ENCODE data around the gene SOX10. TPM values are rescaled to one million over a fixed set of nuclear protein-coding genes. Genes with fewer than 3 reads are reported as not detected.
"Not testable (repeated sequence)": the region's sequence is repeated elsewhere in the genome, so short reads cannot be mapped to it uniquely, and the experiment has no call there.

The SOX10 gene
- total and polyA plus RNA-seq, 2 of the 4 experiments (the other 2 are of a cell fraction) = not detected

- CTCF ChIA-PET = no interaction called here
- no peaks in the 10 kb centered on the region for H3K9me3 ChIP-seq (ENCODE audit: control insufficient read depth, insufficient read depth, low read length)
- no peak overlapping the region for H2BK120ac ChIP-seq (ENCODE audit: low read depth, low read length)
- no peak overlapping the region for H3K4ac ChIP-seq (ENCODE audit: low read depth, low read length)
- no peak overlapping the region for H2AFZ ChIP-seq (replicated peaks; ENCODE audit: low read length, poor library complexity)
- BruUV-seq (replicated peaks) = no TSS peak
- POLR2A ChIA-PET (ENCODE audit: unreplicated experiment) = no interaction called here
- no peak overlapping the region for H4K5ac ChIP-seq (ENCODE audit: low read depth, low read length)
- H3K9me1 ChIP-seq (ENCODE audit: insufficient read depth, low read length) = peaks cover 3% of the 10 kb centered on the region
- peaks cover 5% of the 10 kb centered on the region for H3K4me1 ChIP-seq (ENCODE audit: control insufficient read depth, insufficient read depth, low read length)
- no peaks in the 10 kb centered on the region for H3K27me3 ChIP-seq (ENCODE audit: control insufficient read depth, insufficient read depth, low read length)
- H4K8ac ChIP-seq (ENCODE audit: low read depth in 2 of 2, low read length in 2 of 2) = no peak overlapping the region
- dilution Hi-C loops (cut with HindIII; ENCODE audit: low sequenced_read_pairs, unreplicated experiment) (no loop called here), intact Hi-C loops (cut with micrococcal nuclease) (no loop called here), in situ Hi-C loops (cut with MboI; ENCODE audit: low sequenced_read_pairs) (no loop called here)
- DNase-seq (no peak), ATAC-seq (ENCODE audit: low read depth) (no peak)
- H3K14ac ChIP-seq (replicated peaks; ENCODE audit: low read depth, low read length) = no peak overlapping the region
- peaks cover 25 to 39% of the 10 kb centered on the region in 2 experiments for H3K79me1 ChIP-seq (ENCODE audit: low read depth in 1 of 2, low read length in 2 of 2)
- H2BK5ac ChIP-seq (ENCODE audit: low read depth, low read length, poor library complexity, severe bottlenecking) = no peak overlapping the region
- no peak overlapping the region for H2AK9ac ChIP-seq (replicated peaks; ENCODE audit: low read depth, low read length, poor library complexity)
- H2AK5ac ChIP-seq (ENCODE audit: low read depth, low read length) = no peak overlapping the region
- H3K18ac ChIP-seq (ENCODE audit: low read depth, low read length) = no peak overlapping the region
- H3K56ac ChIP-seq (ENCODE audit: extremely low read depth, insufficient read depth, low read length) = no peak overlapping the region
- no peak overlapping the region for H3K4me2 ChIP-seq (ENCODE audit: low read depth, low read length)
- H3K27ac ChIP-seq (ENCODE audit: insufficient read depth, low read length) = no peak overlapping the region
- no peak overlapping the region for H3K4me3 ChIP-seq (ENCODE audit: insufficient read depth, low read depth, low read length)
- 100% methylated on average over 1 of the region's 4 CpGs; no CpG with 5 or more reads in 1 of the 2 experiments for whole genome bisulfite sequencing, 2 experiments (ENCODE audit: extremely low coverage in 2 of 2, insufficient read length in 1 of 2)
- H3K36me3 ChIP-seq (ENCODE audit: control insufficient read depth, insufficient read depth, low read length) = peaks cover 41% of the 10 kb centered on the region
- H3K23ac ChIP-seq (ENCODE audit: low read depth, low read length) = no peak overlapping the region
- TF ChIP-seq SMC3 (IDR thresholded peaks at IDR 0.05; ENCODE audit: low read depth, low read length) (no peak), MXI1 (IDR thresholded peaks at IDR 0.05; ENCODE audit: borderline replicate concordance, low read depth, low read length) (no peak), CEBPB (IDR thresholded peaks at IDR 0.05; ENCODE audit: low read depth, low read length) (no peak), NFE2L2 (IDR thresholded peaks at IDR 0.05; ENCODE audit: low read depth, low read length) (no peak), RAD21 (IDR thresholded peaks at IDR 0.05; ENCODE audit: low read length) (no peak), ELK1 (IDR thresholded peaks at IDR 0.05; ENCODE audit: borderline replicate concordance, low read depth, low read length) (no peak)
- no peak overlapping the region for H2BK15ac ChIP-seq (ENCODE audit: low read depth, low read length)
- no peak overlapping the region for H2BK20ac ChIP-seq (ENCODE audit: low read depth, low read length)
- H4K91ac ChIP-seq (ENCODE audit: insufficient read depth, low read depth, low read length) = no peak overlapping the region
- no peak overlapping the region for H3K9ac ChIP-seq (ENCODE audit: low read depth, low read length)
- H4K20me1 ChIP-seq (ENCODE audit: insufficient read depth, low read length) = no peaks in the 10 kb centered on the region; the same call in 1 of the 2 replicates
Observed at GRCh38 chr22:37957232-37957631, 27.1 kb downstream of the SOX10 start.

- ATAC-seq (ENCODE audit: low read depth); H3K27me3 ChIP-seq (ENCODE audit: control insufficient read depth, insufficient read depth, low read length); H3K23ac ChIP-seq (ENCODE audit: low read depth, low read length); H4K8ac ChIP-seq (ENCODE audit: low read depth in 2 of 2, low read length in 2 of 2); H3K9ac ChIP-seq (ENCODE audit: low read depth, low read length); H4K5ac ChIP-seq (ENCODE audit: low read depth, low read length); H3K9me1 ChIP-seq (ENCODE audit: insufficient read depth, low read length); in situ Hi-C loops (cut with MboI; ENCODE audit: low sequenced_read_pairs); H3K4me3 ChIP-seq (ENCODE audit: insufficient read depth, low read depth, low read length); H4K91ac ChIP-seq (ENCODE audit: insufficient read depth, low read depth, low read length); H2BK5ac ChIP-seq (ENCODE audit: low read depth, low read length, poor library complexity, severe bottlenecking); BruUV-seq (replicated peaks); H2BK120ac ChIP-seq (ENCODE audit: low read depth, low read length); H3K4ac ChIP-seq (ENCODE audit: low read depth, low read length); H2BK15ac ChIP-seq (ENCODE audit: low read depth, low read length); H3K14ac ChIP-seq (replicated peaks; ENCODE audit: low read depth, low read length); H3K27ac ChIP-seq (ENCODE audit: insufficient read depth, low read length); H2AFZ ChIP-seq (replicated peaks; ENCODE audit: low read length, poor library complexity); H3K18ac ChIP-seq (ENCODE audit: low read depth, low read length); POLR2A ChIA-PET (ENCODE audit: unreplicated experiment); DNase-seq; H2AK5ac ChIP-seq (ENCODE audit: low read depth, low read length); intact Hi-C loops (cut with micrococcal nuclease); H3K9me3 ChIP-seq (ENCODE audit: control insufficient read depth, insufficient read depth, low read length); H2AK9ac ChIP-seq (replicated peaks; ENCODE audit: low read depth, low read length, poor library complexity); H4K20me1 ChIP-seq (ENCODE audit: insufficient read depth, low read length); H2BK20ac ChIP-seq (ENCODE audit: low read depth, low read length); H3K4me1 ChIP-seq (ENCODE audit: control insufficient read depth, insufficient read depth, low read length); H3K56ac ChIP-seq (ENCODE audit: extremely low read depth, insufficient read depth, low read length); dilution Hi-C loops (cut with HindIII; ENCODE audit: low sequenced_read_pairs, unreplicated experiment); H3K4me2 ChIP-seq (ENCODE audit: low read depth, low read length); CTCF ChIA-PET: not testable (repeated sequence)
- no CpG with 5 or more reads among the region's 15 CpGs for WGBS, 2 experiments (ENCODE audit: extremely low coverage in 2 of 2, insufficient read length in 1 of 2)
- Histone ChIP-seq H3K79me1 (ENCODE audit: low read depth in 1 of 2, low read length in 2 of 2) (peaks cover 22 to 37% of the 10 kb centered on the region in 2 experiments), H3K36me3 (ENCODE audit: control insufficient read depth, insufficient read depth, low read length) (peaks cover 33% of the 10 kb centered on the region)
Observed at GRCh38 chr22:37955825-37956397, 28.4 kb downstream of the SOX10 start.
